ENCODE measurements around the gene ATP10A.

DNA sequence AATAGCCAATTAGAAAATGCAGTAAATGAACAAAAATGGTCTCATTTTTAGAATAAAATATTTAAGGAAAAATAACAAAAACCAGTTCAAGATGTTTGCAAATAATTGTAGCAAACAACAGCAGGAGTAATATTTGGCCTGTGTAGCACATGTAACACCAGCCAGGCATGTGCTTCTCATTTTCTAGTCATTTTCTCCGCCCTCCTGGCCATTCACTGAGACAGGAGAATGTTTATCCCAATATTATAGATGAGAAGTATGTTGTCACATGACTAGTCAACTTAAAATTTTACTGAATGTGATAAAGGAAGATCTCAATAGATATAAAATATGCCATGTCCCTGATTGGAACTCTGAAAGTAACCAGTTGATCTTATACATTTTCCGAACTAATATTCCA lies 7.8 kb upstream of the ATP10A start:
- TF ChIP-seq, protein P1, sequence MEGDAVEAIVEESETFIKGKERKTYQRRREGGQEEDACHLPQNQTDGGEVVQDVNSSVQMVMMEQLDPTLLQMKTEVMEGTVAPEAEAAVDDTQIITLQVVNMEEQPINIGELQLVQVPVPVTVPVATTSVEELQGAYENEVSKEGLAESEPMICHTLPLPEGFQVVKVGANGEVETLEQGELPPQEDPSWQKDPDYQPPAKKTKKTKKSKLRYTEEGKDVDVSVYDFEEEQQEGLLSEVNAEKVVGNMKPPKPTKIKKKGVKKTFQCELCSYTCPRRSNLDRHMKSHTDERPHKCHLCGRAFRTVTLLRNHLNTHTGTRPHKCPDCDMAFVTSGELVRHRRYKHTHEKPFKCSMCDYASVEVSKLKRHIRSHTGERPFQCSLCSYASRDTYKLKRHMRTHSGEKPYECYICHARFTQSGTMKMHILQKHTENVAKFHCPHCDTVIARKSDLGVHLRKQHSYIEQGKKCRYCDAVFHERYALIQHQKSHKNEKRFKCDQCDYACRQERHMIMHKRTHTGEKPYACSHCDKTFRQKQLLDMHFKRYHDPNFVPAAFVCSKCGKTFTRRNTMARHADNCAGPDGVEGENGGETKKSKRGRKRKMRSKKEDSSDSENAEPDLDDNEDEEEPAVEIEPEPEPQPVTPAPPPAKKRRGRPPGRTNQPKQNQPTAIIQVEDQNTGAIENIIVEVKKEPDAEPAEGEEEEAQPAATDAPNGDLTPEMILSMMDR (IDR thresholded peaks at IDR 0.05; ENCODE audit: poor library complexity, severe bottlenecking): no peak
- no peak for TF ChIP-seq POLR2AphosphoS5 (IDR thresholded peaks at IDR 0.05)
- TF ChIP-seq MXI1 (conservative IDR thresholded peaks at IDR 0.05; ENCODE audit: poor library complexity, severe bottlenecking): no peak

All from neural cell (in vitro differentiated cells).